ENCODE data around the gene ARL15. TPM values are rescaled to one million over a fixed set of nuclear protein-coding genes. Genes with fewer than 3 reads are reported as not detected.

The ARL15 gene
- total and polyA plus RNA-seq, 2 donors (not counting 3 experiments of a cell fraction or from before 2014, with no cell fraction given): 11.9 to 24.4 TPM

DNA sequence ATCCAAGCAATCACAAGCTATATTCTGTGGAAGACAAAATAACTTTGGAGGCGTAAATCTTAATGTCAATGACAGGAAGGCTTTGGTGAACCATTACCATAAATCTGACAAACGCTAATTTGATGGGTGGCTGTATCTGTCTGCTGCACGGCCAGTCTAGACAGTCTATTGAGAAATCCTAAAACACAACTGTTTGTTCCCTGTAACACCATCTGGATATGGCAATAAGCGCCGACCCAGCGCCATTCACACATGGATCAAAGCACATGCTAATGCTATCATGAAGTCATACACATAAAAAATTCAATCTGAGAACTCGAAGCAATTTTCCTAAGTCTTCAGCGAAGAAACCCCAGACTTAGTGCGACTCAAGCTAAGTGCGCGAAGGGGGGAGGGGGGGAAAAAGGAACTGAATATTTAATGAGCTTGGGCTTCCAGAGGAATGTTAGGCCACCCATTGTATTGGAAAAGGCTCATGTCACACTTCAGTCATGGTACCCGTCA, 95.1 kb downstream of the ARL15 start:
- dilution Hi-C loops (cut with MboI; ENCODE audit: extremely low pct_ligation_motif_present, low sequenced_read_pairs): no loop called here
- Histone ChIP-seq H3K27ac (ENCODE audit: insufficient read depth, low read depth, low read length) (no peak overlapping the region), H2AFZ (ENCODE audit: low read depth, low read length) (no peak overlapping the region), H3K79me2 (ENCODE audit: control insufficient read depth, insufficient read depth, low read length) (no peaks in the 10 kb centered on the region), H3K9me3 (replicated peaks; ENCODE audit: control insufficient read depth, insufficient read depth, low read length) (no peaks in the 10 kb centered on the region), H3K4me1 (ENCODE audit: control insufficient read depth, extremely low read depth, insufficient read depth, low read length) (no peaks in the 10 kb centered on the region), H3K27me3 (ENCODE audit: control insufficient read depth in 2 of 2, insufficient read depth in 2 of 2, low read length in 2 of 2) (no peaks in the 10 kb centered on the region), H3K9ac (replicated peaks; ENCODE audit: extremely low read depth, insufficient read depth, low read length) (no peak overlapping the region), H4K20me1 (replicated peaks; ENCODE audit: control insufficient read depth, extremely low read depth, insufficient read depth, low read length) (peaks cover 2% of the 10 kb centered on the region), H3K4me3 (replicated peaks in 1 of 3; ENCODE audit: insufficient read depth in 1 of 3, low read depth in 1 of 3, low read length in 3 of 3) (no peak overlapping the region), H3K4me2 (ENCODE audit: insufficient read depth, low read length) (no peak overlapping the region), H3K36me3 (ENCODE audit: control insufficient read depth in 2 of 2, extremely low read depth in 1 of 2, insufficient read depth in 2 of 2, low read length in 2 of 2) (no peaks in the 10 kb centered on the region), H3K9me1 (replicated peaks; ENCODE audit: control insufficient read depth, extremely low read depth, insufficient read depth, low read length) (no peaks in the 10 kb centered on the region)
- no peak for DNase-seq (ENCODE audit: low read depth, low spot score)
- intact Hi-C loops (cut with micrococcal nuclease): loop anchor here (5.0 kb wide), 3 partner anchors 223 to 1093 kb away; partner anchors contain the start of gene NDUFS4
- ChIA-PET CTCF (interaction anchor here (1.1 to 2.0 kb wide), 6 partner anchors 19 to 953 kb away, joined by 3 to 6 read pairs (median 5); no protein-coding TSS in a partner anchor), POLR2A (no interaction called here)
- FAIRE-seq: no peak
- TF ChIP-seq GATA2 (IDR thresholded peaks at IDR 0.05; ENCODE audit: insufficient read depth, insufficient read length, low read depth, low read length): no peak
- TF ChIP-seq JUN (IDR thresholded peaks at IDR 0.05; ENCODE audit: borderline replicate concordance, insufficient read depth, insufficient read length, low read depth): no peak
- no peak for TF ChIP-seq POLR2AphosphoS5 (IDR thresholded peaks at IDR 0.05; ENCODE audit: insufficient read depth, low read depth, low read length)
- no peak for TF ChIP-seq EZH2 (IDR thresholded peaks at IDR 0.05; ENCODE audit: borderline replicate concordance, low read depth, low read length, severe bottlenecking)
- BruUV-seq (replicated peaks): no TSS peak

DNA sequence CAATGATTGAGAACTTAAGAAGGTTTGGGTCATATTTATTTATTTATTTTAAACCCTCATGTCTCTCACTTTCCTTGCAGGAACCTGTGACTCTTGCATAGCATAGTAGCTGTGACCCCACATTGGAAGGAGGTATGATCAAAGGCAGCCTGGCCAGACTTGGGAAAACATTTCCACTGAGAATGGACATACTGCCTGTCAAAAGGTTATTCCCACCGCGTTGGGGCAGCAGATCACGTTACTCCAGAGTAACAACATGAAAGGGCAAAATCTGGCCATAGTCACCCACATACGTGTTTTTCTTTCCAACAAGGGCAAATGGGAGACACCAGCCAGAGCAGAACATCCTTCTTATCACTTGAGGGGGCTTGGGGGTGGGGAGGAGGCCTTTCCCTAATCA, 95.7 kb downstream of the ARL15 start:
- TF ChIP-seq POLR2AphosphoS5 (IDR thresholded peaks at IDR 0.05; ENCODE audit: insufficient read depth, low read depth, low read length): no peak
- no peak for TF ChIP-seq JUN (IDR thresholded peaks at IDR 0.05; ENCODE audit: borderline replicate concordance, insufficient read depth, insufficient read length, low read depth)
- no peak for TF ChIP-seq EZH2 (IDR thresholded peaks at IDR 0.05; ENCODE audit: borderline replicate concordance, low read depth, low read length, severe bottlenecking)
- no peak for TF ChIP-seq FOS (IDR thresholded peaks at IDR 0.05; ENCODE audit: borderline replicate concordance, insufficient read depth, low read length)
- TF ChIP-seq MYC (IDR thresholded peaks at IDR 0.05; ENCODE audit: low read depth, low read length): no peak
- no peak for TF ChIP-seq POLR2A (IDR thresholded peaks at IDR 0.05; ENCODE audit: low read depth, low read length)
- TF ChIP-seq, protein P1, sequence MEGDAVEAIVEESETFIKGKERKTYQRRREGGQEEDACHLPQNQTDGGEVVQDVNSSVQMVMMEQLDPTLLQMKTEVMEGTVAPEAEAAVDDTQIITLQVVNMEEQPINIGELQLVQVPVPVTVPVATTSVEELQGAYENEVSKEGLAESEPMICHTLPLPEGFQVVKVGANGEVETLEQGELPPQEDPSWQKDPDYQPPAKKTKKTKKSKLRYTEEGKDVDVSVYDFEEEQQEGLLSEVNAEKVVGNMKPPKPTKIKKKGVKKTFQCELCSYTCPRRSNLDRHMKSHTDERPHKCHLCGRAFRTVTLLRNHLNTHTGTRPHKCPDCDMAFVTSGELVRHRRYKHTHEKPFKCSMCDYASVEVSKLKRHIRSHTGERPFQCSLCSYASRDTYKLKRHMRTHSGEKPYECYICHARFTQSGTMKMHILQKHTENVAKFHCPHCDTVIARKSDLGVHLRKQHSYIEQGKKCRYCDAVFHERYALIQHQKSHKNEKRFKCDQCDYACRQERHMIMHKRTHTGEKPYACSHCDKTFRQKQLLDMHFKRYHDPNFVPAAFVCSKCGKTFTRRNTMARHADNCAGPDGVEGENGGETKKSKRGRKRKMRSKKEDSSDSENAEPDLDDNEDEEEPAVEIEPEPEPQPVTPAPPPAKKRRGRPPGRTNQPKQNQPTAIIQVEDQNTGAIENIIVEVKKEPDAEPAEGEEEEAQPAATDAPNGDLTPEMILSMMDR (IDR thresholded peaks at IDR 0.05; ENCODE audit: extremely low read depth in 1 of 2, insufficient read depth in 1 of 2, low read depth in 1 of 2, low read length in 2 of 2): no peak
- no peak for TF ChIP-seq GATA2 (IDR thresholded peaks at IDR 0.05; ENCODE audit: insufficient read depth, insufficient read length, low read depth, low read length)
- TF ChIP-seq, protein P2, sequence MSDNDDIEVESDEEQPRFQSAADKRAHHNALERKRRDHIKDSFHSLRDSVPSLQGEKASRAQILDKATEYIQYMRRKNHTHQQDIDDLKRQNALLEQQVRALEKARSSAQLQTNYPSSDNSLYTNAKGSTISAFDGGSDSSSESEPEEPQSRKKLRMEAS (IDR thresholded peaks at IDR 0.05; ENCODE audit: insufficient read depth, insufficient read length): no peak
- no peak overlapping the region for H2AFZ ChIP-seq (ENCODE audit: low read depth, low read length)
- FAIRE-seq (no peak), DNase-seq (ENCODE audit: low read depth, low spot score) (no peak)
- H4K20me1 ChIP-seq (replicated peaks; ENCODE audit: control insufficient read depth, extremely low read depth, insufficient read depth, low read length): peaks cover 2% of the 10 kb centered on the region
- H3K27me3 ChIP-seq (ENCODE audit: control insufficient read depth in 2 of 2, insufficient read depth in 2 of 2, low read length in 2 of 2): no peaks in the 10 kb centered on the region
- H3K4me2 ChIP-seq (ENCODE audit: insufficient read depth, low read length): no peak overlapping the region
- H3K4me3 ChIP-seq (replicated peaks in 1 of 3; ENCODE audit: insufficient read depth in 1 of 3, low read depth in 1 of 3, low read length in 3 of 3): no peak overlapping the region
- intact Hi-C loops (cut with micrococcal nuclease): loop anchor here (5.0 kb wide), 3 partner anchors 222 to 1092 kb away; partner anchors contain the start of gene NDUFS4
- H3K9me1 ChIP-seq (replicated peaks; ENCODE audit: control insufficient read depth, extremely low read depth, insufficient read depth, low read length): no peaks in the 10 kb centered on the region
- H3K4me1 ChIP-seq (ENCODE audit: control insufficient read depth, extremely low read depth, insufficient read depth, low read length): no peaks in the 10 kb centered on the region
- no peak overlapping the region for H3K9ac ChIP-seq (replicated peaks; ENCODE audit: extremely low read depth, insufficient read depth, low read length)
- no peaks in the 10 kb centered on the region for H3K9me3 ChIP-seq (replicated peaks; ENCODE audit: control insufficient read depth, insufficient read depth, low read length)
- dilution Hi-C loops (cut with MboI; ENCODE audit: extremely low pct_ligation_motif_present, low sequenced_read_pairs): no loop called here
- H3K79me2 ChIP-seq (ENCODE audit: control insufficient read depth, insufficient read depth, low read length): no peaks in the 10 kb centered on the region
- ChIA-PET POLR2A (no interaction called here), CTCF (interaction anchor here (1.3 to 2.0 kb wide), 3 partner anchors 20 to 784 kb away, joined by 3 to 5 read pairs (median 5); no protein-coding TSS in a partner anchor)
- H3K36me3 ChIP-seq (ENCODE audit: control insufficient read depth in 2 of 2, extremely low read depth in 1 of 2, insufficient read depth in 2 of 2, low read length in 2 of 2): no peaks in the 10 kb centered on the region
- H3K27ac ChIP-seq (ENCODE audit: insufficient read depth, low read depth, low read length): no peak overlapping the region
- no TSS peak for BruUV-seq (replicated peaks)

Measured in endothelial cell of umbilical vein (primary cell).